ENCODE measurements around the gene PDZRN4. TPM values are rescaled to one million over a fixed set of nuclear protein-coding genes. Genes with fewer than 3 reads are reported as not detected.

Gene PDZRN4
- total RNA-seq (2022) = not detected in 2 replicates
- Bru-seq, nascent RNA = percentile 0 among the genes with signal in this experiment
- not detected for BruChase-seq, experiment 1, labeled RNA remaining after a 6-hour chase
- BruChase-seq, experiment 2, labeled RNA remaining after a 2-hour chase = percentile 2 among the genes with signal in this experiment
- long read RNA-seq = 0 reads

DNA sequence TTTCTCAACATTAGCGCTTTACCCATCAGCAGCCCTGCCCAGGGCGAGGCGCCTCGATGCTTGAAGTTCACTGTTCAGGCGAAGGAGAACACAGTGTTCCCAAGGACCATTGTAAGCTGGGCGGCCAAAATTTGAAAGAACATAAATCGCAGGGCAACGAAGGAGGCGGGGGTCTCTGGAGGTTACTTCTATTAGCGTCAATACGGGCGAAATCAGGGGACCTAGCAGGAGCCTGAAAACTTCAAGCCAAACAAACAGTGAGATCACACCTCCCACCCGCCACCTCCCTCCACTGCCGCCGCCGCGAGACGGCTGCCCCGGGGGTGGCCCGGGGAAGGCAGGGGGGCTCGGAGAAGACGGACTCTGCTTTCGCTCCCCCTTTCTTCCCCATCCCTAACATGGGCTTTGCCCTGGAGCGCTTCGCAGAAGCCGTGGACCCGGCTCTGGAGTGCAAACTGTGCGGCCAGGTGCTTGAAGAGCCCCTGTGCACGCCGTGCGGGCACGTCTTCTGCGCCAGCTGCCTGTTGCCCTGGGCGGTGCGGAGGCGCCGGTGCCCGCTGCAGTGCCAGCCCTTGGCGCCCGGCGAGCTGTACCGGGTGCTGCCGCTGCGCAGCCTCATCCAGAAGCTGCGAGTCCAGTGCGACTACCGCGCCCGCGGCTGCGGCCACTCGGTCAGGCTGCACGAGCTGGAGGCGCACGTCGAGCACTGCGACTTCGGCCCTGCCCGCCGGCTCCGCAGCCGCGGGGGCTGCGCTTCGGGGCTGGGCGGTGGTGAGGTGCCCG, at the start of gene PDZRN4:
TSS of gene PDZRN4 (plus strand) at position 263 of the 783 bp plus-strand sequence.
- Mint-ChIP-seq H3K27ac (ENCODE audit: unreplicated experiment) (no peak within 1 kb of the TSS), H3K4me1 (ENCODE audit: low read depth, unreplicated experiment) (peaks cover 12% of the 10 kb centered on the region), H3K36me3 (ENCODE audit: insufficient read depth, unreplicated experiment) (no peaks in the 10 kb centered on the region), H3K4me3 (ENCODE audit: low read depth, unreplicated experiment) (peak within 1 kb of the TSS; percentile 68), H3K27me3 (ENCODE audit: unreplicated experiment) (peaks cover 15% of the 10 kb centered on the region), H3K9me3 (ENCODE audit: low read depth, unreplicated experiment) (no peaks in the 10 kb centered on the region)
- TF ChIP-seq, protein P1, sequence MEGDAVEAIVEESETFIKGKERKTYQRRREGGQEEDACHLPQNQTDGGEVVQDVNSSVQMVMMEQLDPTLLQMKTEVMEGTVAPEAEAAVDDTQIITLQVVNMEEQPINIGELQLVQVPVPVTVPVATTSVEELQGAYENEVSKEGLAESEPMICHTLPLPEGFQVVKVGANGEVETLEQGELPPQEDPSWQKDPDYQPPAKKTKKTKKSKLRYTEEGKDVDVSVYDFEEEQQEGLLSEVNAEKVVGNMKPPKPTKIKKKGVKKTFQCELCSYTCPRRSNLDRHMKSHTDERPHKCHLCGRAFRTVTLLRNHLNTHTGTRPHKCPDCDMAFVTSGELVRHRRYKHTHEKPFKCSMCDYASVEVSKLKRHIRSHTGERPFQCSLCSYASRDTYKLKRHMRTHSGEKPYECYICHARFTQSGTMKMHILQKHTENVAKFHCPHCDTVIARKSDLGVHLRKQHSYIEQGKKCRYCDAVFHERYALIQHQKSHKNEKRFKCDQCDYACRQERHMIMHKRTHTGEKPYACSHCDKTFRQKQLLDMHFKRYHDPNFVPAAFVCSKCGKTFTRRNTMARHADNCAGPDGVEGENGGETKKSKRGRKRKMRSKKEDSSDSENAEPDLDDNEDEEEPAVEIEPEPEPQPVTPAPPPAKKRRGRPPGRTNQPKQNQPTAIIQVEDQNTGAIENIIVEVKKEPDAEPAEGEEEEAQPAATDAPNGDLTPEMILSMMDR (IDR thresholded peaks at IDR 0.05; ENCODE audit: unreplicated experiment) = no peak
- CTCF ChIA-PET = no interaction called here
- DNase-seq = no peak
- intact Hi-C loops (cut with micrococcal nuclease; ENCODE audit: unreplicated experiment) = no loop called here
- BruUV-seq (replicated peaks) = no TSS peak

DNA sequence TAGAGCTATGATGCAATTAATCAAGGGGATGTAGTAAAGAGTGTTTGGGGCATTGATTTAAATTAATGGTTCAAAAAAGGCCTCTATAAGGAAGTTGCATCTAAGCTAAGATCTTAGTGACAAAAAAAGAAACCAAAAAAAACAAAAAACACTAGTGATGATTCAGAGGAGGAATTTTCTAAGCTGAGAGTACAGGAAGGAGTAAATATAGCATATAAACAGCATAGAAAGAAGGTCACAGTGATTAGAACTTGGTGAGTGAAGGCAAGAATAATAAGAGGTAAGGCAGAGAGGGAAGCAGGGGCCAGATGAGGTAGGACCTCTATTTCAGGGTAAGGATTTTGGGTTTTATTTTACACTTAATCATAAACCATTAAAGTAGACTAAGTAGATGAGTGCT, 48.0 kb upstream of the PDZRN4 start:
- no peaks in the 10 kb centered on the region for H3K4me1 Mint-ChIP-seq (ENCODE audit: low read depth, unreplicated experiment)
- no peaks in the 10 kb centered on the region for H3K9me3 Mint-ChIP-seq (ENCODE audit: low read depth, unreplicated experiment)
- no peaks in the 10 kb centered on the region for H3K27me3 Mint-ChIP-seq (ENCODE audit: unreplicated experiment)
- no peak for DNase-seq
- intact Hi-C loops (cut with micrococcal nuclease; ENCODE audit: unreplicated experiment) = no loop called here
- TF ChIP-seq, protein P1 (IDR thresholded peaks at IDR 0.05; ENCODE audit: unreplicated experiment) = no peak
- H3K27ac Mint-ChIP-seq (ENCODE audit: unreplicated experiment) = no peak overlapping the region
- CTCF ChIA-PET = no interaction called here
- no peaks in the 10 kb centered on the region for H3K36me3 Mint-ChIP-seq (ENCODE audit: insufficient read depth, unreplicated experiment)
- H3K4me3 Mint-ChIP-seq (ENCODE audit: low read depth, unreplicated experiment) = no peak overlapping the region
- BruUV-seq (replicated peaks) = no TSS peak

DNA sequence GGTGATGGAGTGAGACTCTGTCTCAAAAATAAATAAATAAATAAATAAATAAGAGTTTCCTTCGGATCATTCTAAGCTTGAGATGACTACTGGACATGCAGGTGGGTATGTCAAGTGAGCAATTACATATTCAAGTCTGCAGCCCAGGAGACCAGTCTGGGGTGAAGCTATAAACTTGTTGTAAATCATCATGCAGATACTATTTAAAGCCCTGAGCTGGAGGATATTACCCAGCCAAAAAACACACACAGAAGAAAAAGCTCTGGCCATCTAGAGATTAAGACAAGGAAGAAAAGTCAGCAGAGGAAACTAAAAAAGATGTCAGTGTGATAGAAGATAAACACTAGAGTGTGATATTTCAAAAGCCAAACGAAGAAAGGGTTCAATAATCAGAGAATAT, 47.0 kb upstream of the PDZRN4 start:
- H3K36me3 Mint-ChIP-seq (ENCODE audit: insufficient read depth, unreplicated experiment) = no peaks in the 10 kb centered on the region
- H3K9me3 Mint-ChIP-seq (ENCODE audit: low read depth, unreplicated experiment) = no peaks in the 10 kb centered on the region
- no peaks in the 10 kb centered on the region for H3K4me1 Mint-ChIP-seq (ENCODE audit: low read depth, unreplicated experiment)
- intact Hi-C loops (cut with micrococcal nuclease; ENCODE audit: unreplicated experiment) = no loop called here
- H3K4me3 Mint-ChIP-seq (ENCODE audit: low read depth, unreplicated experiment) = no peak overlapping the region
- DNase-seq = no peak
- CTCF ChIA-PET = no interaction called here
- no peaks in the 10 kb centered on the region for H3K27me3 Mint-ChIP-seq (ENCODE audit: unreplicated experiment)
- TF ChIP-seq, protein P1 (IDR thresholded peaks at IDR 0.05; ENCODE audit: unreplicated experiment) = no peak
- H3K27ac Mint-ChIP-seq (ENCODE audit: unreplicated experiment) = no peak overlapping the region
- BruUV-seq (replicated peaks) = no TSS peak

DNA sequence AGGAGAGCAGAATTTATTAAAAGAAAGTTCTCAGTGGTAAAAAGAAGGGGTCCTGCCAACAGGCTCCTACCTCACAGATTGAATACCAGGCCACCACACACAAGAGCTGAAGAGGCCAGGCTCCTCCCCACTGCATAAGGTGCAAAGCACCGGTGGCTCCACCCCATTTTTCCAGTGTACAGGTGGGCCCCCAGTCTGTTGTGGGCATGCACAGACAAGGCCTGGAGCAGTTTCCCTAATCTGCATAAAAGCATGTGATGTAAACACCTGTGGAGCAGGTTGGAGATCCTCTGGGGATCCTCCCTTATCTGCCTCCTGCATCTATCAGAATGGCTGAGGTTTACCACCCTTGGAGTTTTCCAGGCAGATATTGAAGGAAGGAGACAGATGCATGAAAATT, 45.7 kb upstream of the PDZRN4 start:
- CTCF ChIA-PET = no interaction called here
- BruUV-seq (replicated peaks) = no TSS peak
- H3K27me3 Mint-ChIP-seq (ENCODE audit: unreplicated experiment) = no peaks in the 10 kb centered on the region
- TF ChIP-seq, protein P1 (IDR thresholded peaks at IDR 0.05; ENCODE audit: unreplicated experiment) = no peak
- DNase-seq = no peak
- no peak overlapping the region for H3K4me3 Mint-ChIP-seq (ENCODE audit: low read depth, unreplicated experiment)
- no peaks in the 10 kb centered on the region for H3K36me3 Mint-ChIP-seq (ENCODE audit: insufficient read depth, unreplicated experiment)
- no peaks in the 10 kb centered on the region for H3K4me1 Mint-ChIP-seq (ENCODE audit: low read depth, unreplicated experiment)
- intact Hi-C loops (cut with micrococcal nuclease; ENCODE audit: unreplicated experiment) = no loop called here
- no peaks in the 10 kb centered on the region for H3K9me3 Mint-ChIP-seq (ENCODE audit: low read depth, unreplicated experiment)
- H3K27ac Mint-ChIP-seq (ENCODE audit: unreplicated experiment) = no peak overlapping the region
